Mesendoderm (in vitro differentiated cells): ENCODE data around the gene MYO1A.

Experiments
- DNase-seq: peaks from one replicate; pipeline ENCODE4 v3.0.0; 2013
- H2AK5ac ChIP-seq: 2 replicates; pipeline ENCODE4 v1.6.1; 2013; ENCODE audit warnings: low read length, inconsistent platforms
- H2BK120ac ChIP-seq: 2 replicates; pipeline ENCODE4 v1.6.1; 2013; ENCODE audit warnings: low read depth, mild to moderate bottlenecking, low read length, moderate library complexity, mixed read lengths
- H2BK15ac ChIP-seq: replicated peaks from 2 replicates; pipeline ENCODE4 v1.6.1; 2013; ENCODE audit warnings: low read depth, mild to moderate bottlenecking, moderate library complexity
- H2BK5ac ChIP-seq: 2 replicates; pipeline ENCODE4 v1.6.1; 2013; ENCODE audit warnings: low read length, inconsistent platforms
- H3K18ac ChIP-seq: 2 replicates; pipeline ENCODE4 v1.6.1; 2013; ENCODE audit warnings: mild to moderate bottlenecking, low read length, mixed read lengths
- H3K23ac ChIP-seq: one replicate; pipeline ENCODE4 v1.6.1; 2013; ENCODE audit warnings: low read length
- H3K27ac ChIP-seq: 2 replicates; pipeline ENCODE4 v1.5.1; 2013; ENCODE audit warnings: low read depth, mild to moderate bottlenecking, inconsistent platforms, low read length, moderate library complexity
- H3K27me3 ChIP-seq: 2 replicates; pipeline ENCODE4 v1.6.1; 2013; ENCODE audit warnings: low read length, control low read depth, mild to moderate bottlenecking, inconsistent platforms; ENCODE audit not compliant: insufficient read depth, poor library complexity
- H3K36me3 ChIP-seq: 2 replicates; pipeline ENCODE4 v1.6.1; 2013; ENCODE audit warnings: low read length, inconsistent platforms; ENCODE audit not compliant: control insufficient read depth, insufficient read depth
- H3K4ac ChIP-seq: one replicate; pipeline ENCODE4 v1.6.1; 2013; ENCODE audit warnings: low read depth, mild to moderate bottlenecking, low read length, moderate library complexity
- H3K4me1 ChIP-seq: 2 replicates; pipeline ENCODE4 v1.6.1; 2013; ENCODE audit warnings: low read depth, low read length, inconsistent platforms; ENCODE audit not compliant: control insufficient read depth
- H3K4me2 ChIP-seq: 2 replicates; pipeline ENCODE4 v1.6.1; 2013; ENCODE audit warnings: low read length
- H3K4me3 ChIP-seq: 2 replicates; pipeline ENCODE4 v1.5.1; 2013; ENCODE audit warnings: mild to moderate bottlenecking, low read length
- H3K56ac ChIP-seq: one replicate; pipeline ENCODE4 v1.6.1; 2013; ENCODE audit warnings: low read length
- H3K79me1 ChIP-seq: 2 replicates; pipeline ENCODE4 v1.6.1; 2013; ENCODE audit warnings: low read length, inconsistent platforms
- H3K79me2 ChIP-seq: 2 replicates; pipeline ENCODE4 v1.6.1; 2013; ENCODE audit warnings: mild to moderate bottlenecking, low read length; ENCODE audit not compliant: control insufficient read depth, insufficient read depth
- H3K9ac ChIP-seq: 2 replicates; pipeline ENCODE4 v1.6.1; 2013; ENCODE audit warnings: low read length, inconsistent platforms
- H4K5ac ChIP-seq: one replicate; pipeline ENCODE4 v1.6.1; 2013; ENCODE audit warnings: low read length
- H4K8ac ChIP-seq: one replicate; pipeline ENCODE4 v1.6.1; 2013; ENCODE audit warnings: low read depth, mild to moderate bottlenecking, control low read depth, low read length, moderate library complexity
- WGBS: extraction: QIAGEN DNeasy Blood & Tissue Kit; methylation state at CpG from one replicate; pipeline ENCODE4 v1.1.7; 2013; ENCODE audit warnings: low lambda C conversion rate, missing lambda C conversion rate; ENCODE audit not compliant: insufficient coverage; ENCODE audit errors: extremely low coverage; 5-methylcytosine and 5-hydroxymethylcytosine counted together

MYO1A gene

DNA sequence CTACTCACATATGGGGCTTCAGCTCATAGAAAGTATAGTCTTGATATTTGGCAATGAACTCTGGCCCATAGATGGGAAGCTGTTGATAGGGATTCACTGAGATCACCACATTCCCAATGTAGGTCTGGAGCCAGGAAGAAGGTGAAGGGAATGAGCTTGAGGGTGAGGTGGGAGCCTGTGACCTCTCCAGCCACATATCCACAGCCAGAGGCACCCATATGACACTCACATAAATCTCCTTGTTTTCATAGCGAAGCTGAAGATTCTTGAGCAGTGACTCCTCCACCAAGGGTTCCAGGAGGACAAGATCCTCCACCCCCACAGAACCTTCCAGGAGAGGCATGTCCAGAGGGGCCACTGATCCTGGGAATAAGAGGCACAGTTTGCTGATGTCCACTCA, 1.9 kb downstream of the MYO1A start:
- H3K4me2 ChIP-seq, result no peak overlapping the region
- H4K5ac ChIP-seq, result no peak overlapping the region
- no peak overlapping the region for H3K23ac ChIP-seq
- no peak overlapping the region for H2BK5ac ChIP-seq
- H3K4me1 ChIP-seq, result no peaks in the 10 kb centered on the region
- H2BK120ac ChIP-seq, result no peak overlapping the region
- H3K36me3 ChIP-seq, result no peaks in the 10 kb centered on the region
- H4K8ac ChIP-seq, result no peak overlapping the region
- no peak overlapping the region for H2BK15ac ChIP-seq
- no peaks in the 10 kb centered on the region for H3K79me1 ChIP-seq
- no peak overlapping the region for H3K18ac ChIP-seq
- no peak overlapping the region for H3K4ac ChIP-seq
- no peak overlapping the region for H3K56ac ChIP-seq
- no peak overlapping the region for H3K4me3 ChIP-seq
- no peaks in the 10 kb centered on the region for H3K79me2 ChIP-seq
- H2AK5ac ChIP-seq, result no peak overlapping the region
- no CpG with 5 or more reads among the region's 1 CpG for WGBS
- H3K27ac ChIP-seq, result no peak overlapping the region
- peaks cover 2% of the 10 kb centered on the region for H3K27me3 ChIP-seq
- H3K9ac ChIP-seq, result no peak overlapping the region
- DNase-seq, result no peak

DNA sequence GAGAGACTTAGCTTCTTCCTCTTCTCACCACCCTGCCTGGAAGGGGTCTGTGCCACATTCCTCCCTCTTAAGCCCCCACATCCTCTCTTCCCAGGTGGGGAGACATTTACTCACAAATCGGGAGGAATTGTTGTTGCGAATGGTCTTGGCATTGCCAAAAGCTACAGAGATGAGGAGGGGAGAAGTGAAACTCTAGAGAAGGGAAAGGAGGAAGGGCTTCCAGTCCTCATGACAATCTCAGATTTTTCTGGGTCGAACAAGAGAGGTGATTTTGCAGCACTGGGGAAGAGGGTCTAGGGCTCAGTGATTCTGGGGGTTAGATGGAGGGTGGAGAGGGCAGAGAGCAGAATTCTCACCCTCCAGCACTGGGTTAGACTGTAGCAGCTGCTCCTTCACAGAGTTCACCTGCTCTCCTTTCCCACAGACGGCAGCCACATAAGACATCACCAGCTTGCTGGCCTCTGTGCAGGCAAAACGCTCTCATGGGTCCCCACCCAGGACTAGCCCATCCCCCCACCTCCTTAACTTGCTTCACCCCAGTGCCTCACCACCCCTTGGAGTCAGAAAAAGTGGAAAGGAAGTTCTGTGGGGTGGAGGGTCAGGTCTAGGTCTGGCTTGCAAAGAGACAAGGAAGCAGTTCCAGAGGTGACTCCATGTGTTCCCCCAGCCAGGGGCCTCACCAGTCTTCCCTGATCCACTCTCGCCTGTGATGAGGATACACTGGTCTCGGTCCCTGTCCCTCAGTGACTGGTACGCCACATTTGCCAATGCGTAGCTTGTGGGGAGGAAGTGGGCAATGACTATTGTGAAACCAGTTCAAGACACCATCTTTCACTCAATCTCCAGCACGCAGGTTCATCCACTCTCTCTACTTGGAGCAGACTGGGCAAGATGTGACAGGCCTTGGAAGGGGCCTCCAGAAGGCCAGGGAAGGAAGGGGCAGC, 2.7 kb downstream of the MYO1A start:
- Histone ChIP-seq H3K9ac (no peak overlapping the region), H3K4ac (no peak overlapping the region), H3K4me3 (no peak overlapping the region), H4K8ac (no peak overlapping the region), H3K56ac (no peak overlapping the region), H3K79me2 (no peaks in the 10 kb centered on the region), H2BK15ac (no peak overlapping the region), H3K23ac (no peak overlapping the region), H3K4me2 (no peak overlapping the region), H3K79me1 (no peaks in the 10 kb centered on the region), H3K27ac (no peak overlapping the region), H2BK120ac (no peak overlapping the region), H3K4me1 (no peaks in the 10 kb centered on the region), H3K36me3 (no peaks in the 10 kb centered on the region), H4K5ac (no peak overlapping the region), H2BK5ac (no peak overlapping the region), H2AK5ac (no peak overlapping the region), H3K18ac (no peak overlapping the region), H3K27me3 (peaks cover 2% of the 10 kb centered on the region)
- DNase-seq, result no peak
- WGBS, result no CpG with 5 or more reads among the region's 10 CpGs

DNA sequence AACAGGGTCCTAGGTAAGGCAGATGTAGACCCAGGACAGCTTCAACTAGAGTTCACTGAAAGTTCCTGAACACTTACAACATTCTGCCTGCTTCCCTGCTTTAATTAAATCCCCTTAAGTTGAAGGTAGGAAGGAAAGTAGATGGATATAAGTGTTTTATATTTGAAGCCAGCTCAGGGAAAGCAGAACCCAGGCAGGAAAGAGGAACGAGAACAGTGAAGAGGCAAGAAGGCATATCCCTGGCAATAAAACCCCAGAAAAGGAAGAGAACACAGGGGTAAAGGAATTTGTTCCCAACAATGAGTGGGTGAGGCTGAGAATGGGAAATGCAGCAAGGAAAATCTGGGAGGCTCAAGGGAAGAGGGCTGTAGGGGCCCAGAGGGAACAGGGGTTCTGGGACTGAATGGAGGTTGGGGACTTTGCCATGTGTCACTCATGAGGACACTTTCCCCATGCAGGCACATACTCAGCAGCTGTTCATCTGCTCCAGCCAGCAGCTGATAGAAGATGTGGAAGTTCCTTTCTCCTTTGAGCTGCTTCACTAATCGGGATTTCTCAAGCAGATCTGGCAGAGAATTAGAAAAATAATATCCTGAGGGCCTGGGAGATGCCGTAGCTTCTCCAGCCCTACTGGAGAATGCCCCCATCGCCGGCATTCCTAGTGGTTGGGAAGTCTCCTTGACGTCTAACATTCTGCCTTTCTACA, 3.7 kb downstream of the MYO1A start:
- no peak overlapping the region for H4K5ac ChIP-seq
- H3K18ac ChIP-seq, result no peak overlapping the region
- H3K79me2 ChIP-seq, result no peaks in the 10 kb centered on the region
- WGBS, result no CpG with 5 or more reads among the region's 6 CpGs
- no peak overlapping the region for H2BK5ac ChIP-seq
- H3K56ac ChIP-seq, result no peak overlapping the region
- no peak overlapping the region for H3K27ac ChIP-seq
- no peaks in the 10 kb centered on the region for H3K36me3 ChIP-seq
- no peaks in the 10 kb centered on the region for H3K4me1 ChIP-seq
- no peak overlapping the region for H2BK120ac ChIP-seq
- H3K27me3 ChIP-seq, result peaks cover 2% of the 10 kb centered on the region
- H3K4ac ChIP-seq, result no peak overlapping the region
- no peak overlapping the region for H2BK15ac ChIP-seq
- H3K23ac ChIP-seq, result no peak overlapping the region
- H3K79me1 ChIP-seq, result no peaks in the 10 kb centered on the region
- no peak for DNase-seq
- no peak overlapping the region for H3K9ac ChIP-seq
- H2AK5ac ChIP-seq, result no peak overlapping the region
- H3K4me2 ChIP-seq, result no peak overlapping the region
- no peak overlapping the region for H4K8ac ChIP-seq
- no peak overlapping the region for H3K4me3 ChIP-seq

DNA sequence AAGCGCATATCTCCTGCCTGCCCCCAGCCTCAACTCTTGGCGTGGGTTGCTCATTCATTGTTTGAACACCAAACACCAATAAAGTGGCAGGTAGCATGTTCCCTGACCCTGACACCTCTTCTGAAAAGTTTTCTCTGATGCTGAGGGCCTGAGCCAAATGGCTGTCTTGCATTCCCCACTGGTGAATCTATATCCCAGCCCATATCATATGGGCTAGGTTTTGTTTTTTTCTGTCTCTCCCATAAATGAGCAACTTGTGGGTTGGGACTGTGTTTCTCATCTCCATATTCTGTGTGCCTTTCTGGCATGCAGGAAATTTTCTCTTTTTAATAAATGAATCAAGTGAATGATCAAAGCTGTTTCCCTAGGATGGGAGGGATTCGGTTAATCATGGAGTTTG, 5.0 kb downstream of the MYO1A start:
- Histone ChIP-seq H3K4me2 (no peak overlapping the region), H2BK120ac (no peak overlapping the region), H3K4me1 (no peaks in the 10 kb centered on the region), H3K4ac (no peak overlapping the region), H3K27ac (no peak overlapping the region), H3K23ac (no peak overlapping the region), H2BK5ac (no peak overlapping the region), H4K5ac (no peak overlapping the region), H3K79me2 (no peaks in the 10 kb centered on the region), H4K8ac (no peak overlapping the region), H3K79me1 (no peaks in the 10 kb centered on the region), H3K56ac (no peak overlapping the region), H3K36me3 (no peaks in the 10 kb centered on the region), H2BK15ac (no peak overlapping the region), H3K9ac (no peak overlapping the region), H3K4me3 (no peak overlapping the region), H2AK5ac (no peak overlapping the region), H3K27me3 (no peaks in the 10 kb centered on the region), H3K18ac (no peak overlapping the region)
- DNase-seq, result no peak
- WGBS, result no CpG with 5 or more reads among the region's 3 CpGs

DNA sequence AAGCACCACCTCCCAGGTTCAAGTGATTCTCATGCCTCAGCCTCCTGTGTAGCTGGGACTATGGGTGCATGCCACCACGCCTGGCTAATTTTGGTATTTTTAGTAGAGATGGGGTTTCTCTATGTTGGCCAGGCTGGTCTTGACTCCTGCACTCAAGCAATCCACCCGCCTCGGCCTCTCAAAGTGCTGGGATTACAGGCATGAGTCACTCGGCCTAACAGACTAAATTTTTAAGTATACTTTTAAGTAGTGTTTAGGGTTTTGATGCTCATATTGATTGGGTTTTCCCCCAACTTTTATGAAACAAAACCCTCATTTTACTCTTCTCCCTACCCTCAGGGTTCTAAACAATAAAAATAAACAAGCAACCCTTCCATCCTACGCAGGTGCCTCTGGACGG, 5.5 kb downstream of the MYO1A start:
- Histone ChIP-seq H3K9ac (no peak overlapping the region), H2AK5ac (no peak overlapping the region), H3K4ac (no peak overlapping the region), H4K8ac (no peak overlapping the region), H3K56ac (no peak overlapping the region), H3K27ac (no peak overlapping the region), H3K23ac (no peak overlapping the region), H3K4me3 (no peak overlapping the region), H3K79me2 (no peaks in the 10 kb centered on the region), H3K27me3 (no peaks in the 10 kb centered on the region), H2BK15ac (no peak overlapping the region), H3K36me3 (no peaks in the 10 kb centered on the region), H3K4me1 (no peaks in the 10 kb centered on the region), H3K4me2 (no peak overlapping the region), H3K18ac (no peak overlapping the region), H2BK5ac (no peak overlapping the region), H4K5ac (no peak overlapping the region), H2BK120ac (no peak overlapping the region), H3K79me1 (no peaks in the 10 kb centered on the region)
- WGBS, result no CpG with 5 or more reads among the region's 6 CpGs
- no peak for DNase-seq
